Ectodermal cell (in vitro differentiated cells): ENCODE measurements around the gene GBP6. TPM values are rescaled to one million over a fixed set of nuclear protein-coding genes. Genes with fewer than 3 reads are reported as not detected.
"Not testable (repeated sequence)": the region's sequence is repeated elsewhere in the genome, so short reads cannot be mapped to it uniquely, and the experiment has no call there.

Source experiments
- H3K27ac ChIP-seq: 2 replicates; pipeline ENCODE4 v1.7.0; 2013; ENCODE audit warnings: mild to moderate bottlenecking, low read depth, low read length; ENCODE audit not compliant: insufficient read depth, poor library complexity, severe bottlenecking
- H3K27me3 ChIP-seq: 2 replicates; pipeline ENCODE4 v1.7.0; 2013; ENCODE audit warnings: mild to moderate bottlenecking, low read length; ENCODE audit not compliant: insufficient read depth, control insufficient read depth, poor library complexity, severe bottlenecking
- H3K36me3 ChIP-seq: one replicate; pipeline ENCODE4 v1.7.0; 2013; ENCODE audit warnings: low read length; ENCODE audit not compliant: control insufficient read depth, insufficient read depth
- H3K4me1 ChIP-seq: one replicate; pipeline ENCODE4 v1.7.0; 2013; ENCODE audit warnings: low read length; ENCODE audit not compliant: control insufficient read depth, insufficient read depth
- H3K4me3 ChIP-seq: 2 replicates; pipeline ENCODE4 v1.7.0; 2013; ENCODE audit warnings: low read depth, low read length, control low read depth; ENCODE audit not compliant: insufficient read depth
- H3K9me3 ChIP-seq: 2 replicates; pipeline ENCODE4 v1.7.0; 2013; ENCODE audit warnings: mild to moderate bottlenecking, low read length, moderate library complexity; ENCODE audit not compliant: control insufficient read depth
- WGBS, 2 experiments: methylation state at CpG; one replicate each; pipeline ENCODE4 v1.1.7; 2013; ENCODE audit warnings: missing lambda C conversion rate in 2 of 2; 5-methylcytosine and 5-hydroxymethylcytosine counted together
- polyA plus RNA-seq, 4 experiments: library from polyadenylated mRNA; stranded (reverse); fragments of 50-300 nt; gene quantifications; one replicate each; pipeline ENCODE4 v1.2.3, GENCODE V29; 2013

The GBP6 gene, protein sequence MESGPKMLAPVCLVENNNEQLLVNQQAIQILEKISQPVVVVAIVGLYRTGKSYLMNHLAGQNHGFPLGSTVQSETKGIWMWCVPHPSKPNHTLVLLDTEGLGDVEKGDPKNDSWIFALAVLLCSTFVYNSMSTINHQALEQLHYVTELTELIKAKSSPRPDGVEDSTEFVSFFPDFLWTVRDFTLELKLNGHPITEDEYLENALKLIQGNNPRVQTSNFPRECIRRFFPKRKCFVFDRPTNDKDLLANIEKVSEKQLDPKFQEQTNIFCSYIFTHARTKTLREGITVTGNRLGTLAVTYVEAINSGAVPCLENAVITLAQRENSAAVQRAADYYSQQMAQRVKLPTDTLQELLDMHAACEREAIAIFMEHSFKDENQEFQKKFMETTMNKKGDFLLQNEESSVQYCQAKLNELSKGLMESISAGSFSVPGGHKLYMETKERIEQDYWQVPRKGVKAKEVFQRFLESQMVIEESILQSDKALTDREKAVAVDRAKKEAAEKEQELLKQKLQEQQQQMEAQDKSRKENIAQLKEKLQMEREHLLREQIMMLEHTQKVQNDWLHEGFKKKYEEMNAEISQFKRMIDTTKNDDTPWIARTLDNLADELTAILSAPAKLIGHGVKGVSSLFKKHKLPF
- not detected for polyA plus RNA-seq (2013, experiment 1 of 4)
- not detected for polyA plus RNA-seq (2013, experiment 2 of 4)
- polyA plus RNA-seq (2013, experiment 3 of 4), result not detected
- not detected for polyA plus RNA-seq (2013, experiment 4 of 4)

DNA sequence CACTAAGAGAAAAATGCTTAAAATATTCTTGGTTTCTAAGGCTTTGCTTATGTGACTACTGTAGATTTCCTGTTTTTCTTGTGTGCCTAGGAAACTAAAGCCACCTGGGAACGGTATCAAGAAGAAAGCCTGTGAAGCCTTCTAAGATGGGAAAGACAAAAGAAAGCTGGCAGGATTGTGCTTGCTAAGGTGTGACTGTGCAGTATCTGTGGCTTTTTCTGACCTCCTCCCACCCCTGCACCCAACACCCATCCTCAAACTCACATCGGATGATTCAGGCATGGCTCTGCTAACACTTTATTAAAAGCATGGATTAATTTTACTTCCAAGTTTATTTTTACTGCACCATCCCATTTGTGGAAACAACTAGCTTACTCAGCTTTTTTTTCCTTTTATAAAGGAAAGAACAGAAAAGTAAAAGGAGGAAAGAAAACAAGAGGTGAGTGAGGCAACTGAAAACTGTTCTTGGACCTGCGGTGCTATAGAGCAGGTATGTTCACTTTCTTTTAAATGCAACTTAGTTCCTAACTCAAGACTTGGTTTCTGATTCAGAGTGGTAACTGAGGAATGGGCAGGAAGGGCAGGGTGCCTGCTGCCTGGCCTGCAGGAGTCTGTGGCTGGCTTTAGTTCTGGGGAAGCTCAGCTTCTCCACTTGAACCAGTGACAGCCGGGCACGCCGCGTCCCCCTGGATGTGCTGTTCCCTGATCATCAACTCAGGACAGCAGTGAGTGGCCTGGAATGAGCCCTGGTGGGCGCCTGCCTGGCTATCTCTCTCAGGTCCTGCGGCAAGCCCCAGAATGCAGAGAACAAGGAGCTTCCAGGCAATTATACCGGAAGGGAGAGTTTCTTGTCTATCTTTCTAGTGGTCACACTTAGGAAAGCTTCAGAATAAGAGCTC lies at the start of gene GBP6:
GBP6 (plus strand) TSS at position 422 of the 899 bp plus-strand sequence. CDS start 4,493 bp downstream, outside the sequence.
- H3K9me3 ChIP-seq, result no peaks in the 10 kb centered on the region
- no peak within 1 kb of the TSS for H3K27ac ChIP-seq
- 75 to 86% methylated on average over 10 of the region's 10 CpGs for WGBS, 2 experiments
- H3K4me3 ChIP-seq, result no peak within 1 kb of the TSS
- no peaks in the 10 kb centered on the region for H3K4me1 ChIP-seq
- H3K36me3 ChIP-seq, result no peaks in the 10 kb centered on the region
- no peaks in the 10 kb centered on the region for H3K27me3 ChIP-seq

DNA sequence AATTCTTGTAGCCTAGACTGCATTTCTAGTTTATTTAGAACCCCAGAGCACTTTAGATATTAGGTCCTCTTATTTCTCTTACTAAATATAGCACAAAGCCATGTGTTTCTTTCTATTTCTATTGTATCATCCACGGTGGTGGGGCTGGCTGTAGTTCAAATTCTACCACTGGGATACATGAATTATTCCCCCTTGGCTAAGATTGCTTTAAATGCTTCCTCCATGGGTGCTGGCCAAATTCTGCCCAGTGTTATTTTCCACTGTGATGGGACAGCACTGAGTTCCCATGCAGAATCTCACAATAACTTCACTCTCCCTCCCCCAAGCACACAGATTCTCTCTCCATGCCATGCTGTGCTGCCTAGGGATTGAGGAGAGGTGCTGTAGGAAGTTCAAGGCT lies 41.5 kb upstream of the GBP6 start:
- Histone ChIP-seq H3K9me3 (no peaks in the 10 kb centered on the region), H3K4me1 (no peaks in the 10 kb centered on the region), H3K36me3 (no peaks in the 10 kb centered on the region), H3K27ac (no peak overlapping the region), H3K4me3 (no peak overlapping the region), H3K27me3 (no peaks in the 10 kb centered on the region)
- 86 to 92% methylated on average over 1 of the region's 1 CpG for WGBS, 2 experiments

DNA sequence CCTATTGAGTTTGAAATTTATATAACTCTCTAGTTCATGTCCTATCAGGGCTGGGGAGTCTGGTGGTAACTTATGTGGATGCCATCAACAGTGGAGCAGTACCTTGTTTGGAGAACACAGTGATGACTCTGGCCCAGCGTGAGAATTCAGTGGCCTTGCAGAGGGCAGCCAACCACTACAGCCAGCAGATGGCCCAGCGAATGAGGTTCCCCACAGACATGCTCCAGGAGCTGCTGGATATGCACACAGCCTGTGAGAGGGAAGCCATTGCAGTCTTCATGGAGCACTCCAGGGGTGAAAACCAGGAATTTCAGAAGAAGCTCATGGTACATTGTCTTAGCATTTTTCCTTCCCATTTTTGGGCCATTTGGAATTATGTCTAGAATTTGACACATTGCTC lies 32.0 kb upstream of the GBP6 start:
- Histone ChIP-seq H3K27ac (no peak overlapping the region), H3K9me3 (no peaks in the 10 kb centered on the region), H3K4me1 (no peaks in the 10 kb centered on the region), H3K4me3 (no peak overlapping the region), H3K27me3 (no peaks in the 10 kb centered on the region), H3K36me3 (no peaks in the 10 kb centered on the region)
- WGBS, 2 experiments, result 93 to 95% methylated on average over 2 of the region's 2 CpGs

DNA sequence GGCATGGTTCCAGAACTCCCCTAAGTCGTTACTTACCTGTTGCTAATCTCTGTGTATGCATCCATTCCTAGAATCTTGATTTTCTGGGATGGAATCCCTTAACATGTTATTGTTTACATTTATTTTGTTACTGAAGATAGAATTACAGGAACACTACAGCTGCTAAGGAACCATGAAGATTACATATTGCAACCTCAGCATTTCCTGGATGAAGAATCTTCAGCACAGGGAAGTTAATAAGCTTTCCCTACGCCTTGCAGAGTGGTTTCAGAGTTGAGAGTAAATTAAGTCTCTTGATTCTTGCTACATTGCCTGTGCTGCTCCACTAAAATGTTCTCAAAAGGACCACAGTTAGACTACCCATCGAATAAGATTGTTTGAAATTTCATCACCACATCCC lies 31.4 kb upstream of the GBP6 start:
- H3K27me3 ChIP-seq, result no peaks in the 10 kb centered on the region
- no peak overlapping the region for H3K4me3 ChIP-seq
- no peaks in the 10 kb centered on the region for H3K9me3 ChIP-seq
- no peak overlapping the region for H3K27ac ChIP-seq
- H3K36me3 ChIP-seq, result no peaks in the 10 kb centered on the region
- no peaks in the 10 kb centered on the region for H3K4me1 ChIP-seq
- WGBS, 2 experiments, result 89 to 90% methylated on average over 3 of the region's 3 CpGs

DNA sequence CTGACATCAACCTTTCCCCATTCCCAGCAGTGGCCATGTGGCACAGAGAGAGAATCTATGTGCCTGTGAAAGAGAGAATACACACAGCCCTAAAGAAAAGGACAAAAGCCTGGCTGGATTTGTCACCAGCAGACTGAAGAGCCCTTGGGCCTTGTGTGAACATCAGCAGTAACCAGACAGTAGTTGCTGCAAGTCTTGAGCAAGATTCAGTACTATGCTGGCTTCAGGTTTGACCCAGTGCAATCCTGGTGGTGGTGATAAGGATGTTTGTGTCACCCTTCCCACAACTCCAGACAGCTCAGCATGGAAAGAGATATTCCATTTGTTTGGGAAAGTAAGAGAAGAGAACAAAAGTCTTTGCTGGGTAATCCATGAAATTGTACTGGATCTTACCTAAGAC lies 28.4 kb upstream of the GBP6 start:
- Histone ChIP-seq H3K27ac (no peak overlapping the region), H3K4me3 (no peak overlapping the region), H3K27me3 (no peaks in the 10 kb centered on the region), H3K9me3 (no peaks in the 10 kb centered on the region), H3K4me1 (no peaks in the 10 kb centered on the region), H3K36me3 (no peaks in the 10 kb centered on the region)

DNA sequence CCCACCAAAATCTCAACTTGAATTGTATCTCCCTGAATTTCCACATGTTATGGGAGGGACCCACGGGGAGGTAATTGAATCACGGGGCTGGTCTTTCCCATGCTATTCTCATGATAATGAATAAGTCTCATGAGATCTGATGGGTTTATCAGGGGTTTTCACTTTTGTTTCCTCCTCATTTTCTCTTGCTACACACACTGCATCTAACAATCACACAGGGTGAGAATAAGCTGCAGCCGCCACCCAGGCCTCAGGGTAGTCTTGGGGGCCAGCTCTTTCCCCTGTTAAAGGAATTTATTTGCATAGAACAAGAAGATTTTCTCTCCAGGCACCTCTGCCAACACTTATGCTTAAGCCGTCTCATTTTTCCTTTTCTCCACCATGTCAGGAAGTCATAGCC lies 26.0 kb upstream of the GBP6 start:
- H3K4me3 ChIP-seq, result no peak overlapping the region

DNA sequence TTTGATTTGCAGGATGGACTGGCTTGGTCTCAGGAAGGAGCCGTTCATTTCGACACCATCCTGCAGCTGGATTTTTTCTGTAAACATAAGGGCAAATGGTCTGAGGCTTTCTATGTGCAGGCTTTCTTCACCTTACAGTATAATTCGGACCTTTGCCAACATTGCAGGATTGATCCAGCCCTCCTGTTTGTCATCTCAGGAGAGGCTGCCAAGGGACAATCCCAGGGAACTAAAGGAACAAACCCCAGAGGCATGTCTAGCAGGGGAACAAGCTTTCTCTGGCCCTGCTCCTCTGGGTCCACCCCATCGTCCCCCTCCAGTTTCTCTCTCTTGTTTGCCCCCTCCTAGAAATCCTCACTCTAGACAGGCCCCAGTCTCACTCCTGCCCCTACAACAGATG lies 24.8 kb upstream of the GBP6 start:
- no peaks in the 10 kb centered on the region for H3K27me3 ChIP-seq
- no peaks in the 10 kb centered on the region for H3K4me1 ChIP-seq
- no peak overlapping the region for H3K4me3 ChIP-seq
- H3K9me3 ChIP-seq, result peaks cover 2% of the 10 kb centered on the region
- no peak overlapping the region for H3K27ac ChIP-seq
- H3K36me3 ChIP-seq, result no peaks in the 10 kb centered on the region
- 92 to 96% methylated on average over 4 of the region's 4 CpGs for WGBS, 2 experiments

More for the DNA sequence above, 26.0 kb upstream of the GBP6 start:
- Histone ChIP-seq H3K9me3 (no peaks in the 10 kb centered on the region), H3K4me1 (no peaks in the 10 kb centered on the region), H3K27ac (no peak overlapping the region), H3K36me3 (no peaks in the 10 kb centered on the region), H3K27me3 (no peaks in the 10 kb centered on the region)
- 87 to 89% methylated on average over 2 to 4 of the region's 4 CpGs for WGBS, 2 experiments

DNA sequence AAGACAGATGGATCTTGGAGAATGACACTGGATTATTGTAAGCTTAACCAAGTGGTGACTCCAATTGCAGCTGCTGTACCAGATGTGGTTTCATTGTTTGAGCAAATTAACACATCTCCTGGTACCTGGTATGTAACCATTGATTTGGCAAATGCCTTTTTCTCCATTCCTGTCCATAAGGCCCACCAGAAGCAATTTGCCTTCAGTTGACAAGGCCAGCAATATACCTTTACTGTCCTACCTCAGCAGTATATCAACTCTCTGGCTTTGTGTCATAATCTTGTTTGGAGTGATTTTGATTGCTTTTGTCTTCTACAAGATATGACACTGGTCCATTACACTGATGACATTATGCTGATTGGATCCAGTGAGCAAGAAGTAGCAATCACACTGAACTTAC lies 18.4 kb upstream of the GBP6 start:
- not testable (repeated sequence) for H3K27ac ChIP-seq, H3K36me3 ChIP-seq, H3K27me3 ChIP-seq, H3K4me3 ChIP-seq, H3K9me3 ChIP-seq, H3K4me1 ChIP-seq

DNA sequence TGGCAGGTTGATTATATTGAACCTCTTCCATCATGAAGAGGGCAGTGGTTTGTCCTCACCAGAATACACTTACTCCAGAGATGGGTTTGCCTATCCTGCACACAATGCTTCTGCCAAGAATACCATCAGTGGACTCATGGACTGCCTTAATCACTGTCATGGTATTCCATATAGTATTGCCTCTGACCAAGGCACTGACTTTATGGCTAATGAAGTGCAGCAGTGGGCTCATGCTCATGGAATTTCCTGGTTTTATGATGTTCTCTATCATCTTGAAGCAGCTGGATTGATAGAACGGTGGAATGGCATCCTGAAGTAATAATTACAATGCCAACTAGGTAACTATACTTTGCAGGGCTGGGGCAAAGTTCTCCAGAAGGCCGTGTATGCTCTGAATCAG lies 16.6 kb upstream of the GBP6 start:
- Histone ChIP-seq H3K27ac (no peak overlapping the region), H3K4me1 (no peaks in the 10 kb centered on the region), H3K9me3 (peaks cover 2% of the 10 kb centered on the region), H3K36me3 (no peaks in the 10 kb centered on the region), H3K4me3 (no peak overlapping the region), H3K27me3 (no peaks in the 10 kb centered on the region)
- 69 to 71% methylated on average over 2 of the region's 2 CpGs for WGBS, 2 experiments

DNA sequence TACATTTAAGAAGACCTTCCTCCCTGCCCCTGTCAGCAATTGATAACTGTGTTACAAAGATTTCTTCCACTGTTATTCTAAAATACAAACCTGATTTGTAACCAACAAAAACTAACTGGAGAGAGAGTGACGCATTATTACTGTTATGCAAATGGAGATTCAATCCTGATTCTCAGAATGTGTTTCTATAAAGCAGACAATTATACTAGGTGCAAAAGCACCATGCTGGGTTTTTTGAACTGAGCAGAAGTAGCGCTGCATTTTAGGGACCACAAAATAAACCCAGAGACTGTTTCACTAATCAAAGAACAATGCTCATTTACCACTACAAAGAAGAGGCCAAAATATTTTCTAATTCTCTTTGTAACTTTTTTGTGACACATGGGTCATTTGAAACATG lies 13.6 kb upstream of the GBP6 start:
- Histone ChIP-seq H3K27ac (no peak overlapping the region), H3K9me3 (no peaks in the 10 kb centered on the region), H3K36me3 (no peaks in the 10 kb centered on the region), H3K4me1 (no peaks in the 10 kb centered on the region), H3K4me3 (no peak overlapping the region), H3K27me3 (no peaks in the 10 kb centered on the region)
- WGBS, 2 experiments, result 58 to 61% methylated on average over 2 of the region's 2 CpGs
